GM23338 (cell line): ENCODE results near the gene PIK3C2G. TPM values are rescaled to one million over a fixed set of nuclear protein-coding genes. Genes with fewer than 3 reads are reported as not detected.

ENCODE experiments used
- ATAC-seq: fragments of 200-7000 bp; cut with Tn5 transposase; 3 replicates; pipeline ENCODE4 v1.9.1; 2020
- DNase-seq: peaks from one replicate; pipeline ENCODE4 v3.0.0-alpha.2; 2015; ENCODE audit warnings: low spot score
- H2AFZ ChIP-seq: fragments of 200-600 bp; sonication (generic); 2 replicates; pipeline ENCODE4 v1.8.0; 2016; ENCODE audit warnings: antibody characterized with exemption, mild to moderate bottlenecking, moderate library complexity
- H3F3A ChIP-seq: fragments of 200-600 bp; sonication (generic); replicated peaks from 2 replicates; pipeline ENCODE4 v1.8.0; 2017; ENCODE audit warnings: antibody characterized with exemption, mixed run types, low read depth
- H3K27ac ChIP-seq: fragments of 200-600 bp; sonication (generic); 2 replicates; pipeline ENCODE4 v1.6.1; 2016; ENCODE audit warnings: low read depth
- H3K27me3 ChIP-seq: fragments of 200-600 bp; sonication (generic); 2 replicates; pipeline ENCODE4 v1.8.0; 2016; ENCODE audit warnings: mild to moderate bottlenecking, mixed run types, moderate library complexity; ENCODE audit not compliant: insufficient read depth
- H3K36me3 ChIP-seq: fragments of 200-600 bp; sonication (generic); 2 replicates; pipeline ENCODE4 v1.8.0; 2016; ENCODE audit warnings: mild to moderate bottlenecking; ENCODE audit not compliant: insufficient read depth
- H3K4me1 ChIP-seq: fragments of 200-600 bp; sonication (generic); 2 replicates; pipeline ENCODE4 v1.8.0; 2016; ENCODE audit warnings: mild to moderate bottlenecking, moderate library complexity; ENCODE audit not compliant: insufficient read depth
- H3K4me2 ChIP-seq: fragments of 200-600 bp; sonication (generic); 2 replicates; pipeline ENCODE4 v1.7.1; 2017; ENCODE audit warnings: mixed run types
- H3K4me3 ChIP-seq: fragments of 200-600 bp; sonication (generic); 2 replicates; pipeline ENCODE4 v1.6.1; 2016; ENCODE audit warnings: mixed run types
- H3K79me2 ChIP-seq: fragments of 200-600 bp; sonication (generic); replicated peaks from 2 replicates; pipeline ENCODE4 v1.8.0; 2017; ENCODE audit warnings: mild to moderate bottlenecking; ENCODE audit not compliant: insufficient read depth
- H3K9me2 ChIP-seq: fragments of 200-600 bp; sonication (generic); 2 replicates; pipeline ENCODE4 v1.8.0; 2017; ENCODE audit not compliant: insufficient read depth
- H4K20me1 ChIP-seq: fragments of 200-600 bp; sonication (generic); replicated peaks from 2 replicates; pipeline ENCODE4 v1.8.0; 2017; ENCODE audit warnings: mild to moderate bottlenecking; ENCODE audit not compliant: insufficient read depth
- H3K27ac Mint-ChIP-seq: 2 replicates; pipeline ENCODE4 v1.8.0; 2020; ENCODE audit warnings: inconsistent platforms, mild to moderate bottlenecking, moderate library complexity, mixed read lengths
- H3K27me3 Mint-ChIP-seq: 3 replicates; pipeline ENCODE4 v1.8.0; 2022; ENCODE audit warnings: low read depth, mild to moderate bottlenecking, moderate library complexity, mixed read lengths, inconsistent platforms; ENCODE audit not compliant: insufficient read depth, poor library complexity
- H3K36me3 Mint-ChIP-seq: 3 replicates; pipeline ENCODE4 v1.8.0; 2021; ENCODE audit warnings: low read depth, mild to moderate bottlenecking, inconsistent platforms, moderate library complexity, mixed read lengths
- H3K4me1 Mint-ChIP-seq: 3 replicates; pipeline ENCODE4 v1.8.0; 2020; ENCODE audit warnings: mild to moderate bottlenecking, inconsistent platforms, mixed read lengths
- H3K4me3 Mint-ChIP-seq: 3 replicates; pipeline ENCODE4 v1.8.0; 2021; ENCODE audit warnings: moderate library complexity, mild to moderate bottlenecking, inconsistent platforms, mixed read lengths
- H3K9me3 Mint-ChIP-seq: 3 replicates; pipeline ENCODE4 v1.8.0; 2020; ENCODE audit warnings: moderate library complexity, mild to moderate bottlenecking, inconsistent platforms, mixed read lengths
- CTCF ChIP-seq, 2 experiments: fragments of 200-600 bp in 1 of 2; sonication (generic) in 1 of 2; conservative IDR thresholded peaks; 2 replicates each; pipeline versions ENCODE4 v1.5.1 to v1.6.1; 2016 to 2017; ENCODE audit warnings: antibody characterized with exemption in 2 of 2, low read depth in 2 of 2, mild to moderate bottlenecking in 2 of 2, moderate library complexity in 1 of 2
- ETS1 ChIP-seq: IDR thresholded peaks from 2 replicates; pipeline ENCODE4 v1.6.1; 2016; ENCODE audit warnings: antibody characterized with exemption
- EZH2phosphoT487 ChIP-seq: fragments of 200-600 bp; sonication (generic); IDR thresholded peaks from one replicate; pipeline ENCODE4 v1.8.1; 2018; ENCODE audit warnings: antibody characterized with exemption; ENCODE audit not compliant: unreplicated experiment
- JUNB ChIP-seq: IDR thresholded peaks from one replicate; pipeline ENCODE4 v1.6.1; 2016; ENCODE audit warnings: antibody characterized with exemption; ENCODE audit not compliant: unreplicated experiment
- NANOG ChIP-seq: IDR thresholded peaks from 2 replicates; pipeline ENCODE4 v1.6.1; 2016; ENCODE audit warnings: antibody characterized with exemption, borderline replicate concordance
- REST ChIP-seq: IDR thresholded peaks from one replicate; pipeline ENCODE4 v1.6.1; 2018; ENCODE audit warnings: antibody characterized with exemption; ENCODE audit not compliant: unreplicated experiment
- STAT1 ChIP-seq: IDR thresholded peaks from one replicate; pipeline ENCODE4 v1.6.1; 2016; ENCODE audit warnings: antibody characterized with exemption; ENCODE audit not compliant: unreplicated experiment
- ZNF114 ChIP-seq: fragments of 250-450 bp; sonication (Bioruptor Pico); IDR thresholded peaks from 2 replicates; pipeline ENCODE4 v1.5.0; 2020; ENCODE audit warnings: mild to moderate bottlenecking, moderate library complexity
- ZNF331 ChIP-seq: fragments of 250-450 bp; sonication (Bioruptor Pico); IDR thresholded peaks from 2 replicates; pipeline ENCODE4 v1.5.0; 2020; ENCODE audit warnings: low read depth, mild to moderate bottlenecking, moderate library complexity
- ZNF462 ChIP-seq: fragments of 250-450 bp; sonication (Bioruptor Pico); IDR thresholded peaks from 2 replicates; pipeline ENCODE4 v1.5.0; 2020; ENCODE audit warnings: mild to moderate bottlenecking, moderate library complexity
- polyA plus RNA-seq: library from polyadenylated mRNA; unstranded; fragments of >200 nt; fragmentation: Nextera tagmentation; extraction: Ambion mirVana; gene quantifications from 2 replicates; pipeline ENCODE4 v1.2.1, GENCODE V29; 2016
- total RNA-seq: library from RNA; depleted of rRNA; stranded (reverse); fragments of >200 nt; shearing (Covaris generic); gene quantifications from 2 replicates; pipeline ENCODE4 v1.2.3, GENCODE V29; 2014

Gene PIK3C2G
- total and polyA plus RNA-seq, 2 experiments from 2014 or later = not detected

- H3K4me3 ChIP-seq = no peak overlapping the region
- TF ChIP-seq CTCF (conservative IDR thresholded peaks at IDR 0.05; ENCODE audit: low read depth in 2 of 2) (no peak), JUNB (no peak), REST (no peak), ZNF114 (CRISPR knock-in tag) (no peak), STAT1 (no peak)
- H3F3A ChIP-seq = no peaks in the 10 kb centered on the region
- Mint-ChIP-seq H3K4me1 (no peaks in the 10 kb centered on the region), H3K36me3 (no peaks in the 10 kb centered on the region), H3K27me3 (no peaks in the 10 kb centered on the region), H3K9me3 (no peaks in the 10 kb centered on the region), H3K4me3 (no peak overlapping the region), H3K27ac (no peak overlapping the region)
- ATAC-seq (no peak), DNase-seq (no peak)
- H3K4me1 ChIP-seq = no peaks in the 10 kb centered on the region
- no peak overlapping the region for H3K27ac ChIP-seq
- H3K27me3 ChIP-seq = no peaks in the 10 kb centered on the region
- no peaks in the 10 kb centered on the region for H3K36me3 ChIP-seq
- no peak overlapping the region for H2AFZ ChIP-seq
- H3K4me2 ChIP-seq = no peak overlapping the region
- no peaks in the 10 kb centered on the region for H3K9me2 ChIP-seq
- H3K79me2 ChIP-seq = no peaks in the 10 kb centered on the region
- no peaks in the 10 kb centered on the region for H4K20me1 ChIP-seq
Observed at GRCh38 chr12:18559242-18559641, 297.9 kb downstream of the PIK3C2G start.

GRCh38 chr12:18562531-18562930 lies 301.2 kb downstream of the PIK3C2G start:
- Mint-ChIP-seq H3K4me1 (no peaks in the 10 kb centered on the region), H3K27me3 (no peaks in the 10 kb centered on the region), H3K9me3 (no peaks in the 10 kb centered on the region), H3K36me3 (no peaks in the 10 kb centered on the region), H3K27ac (no peak overlapping the region), H3K4me3 (no peak overlapping the region)
- DNase-seq (no peak), ATAC-seq (no peak)
- Histone ChIP-seq H3K4me2 (no peak overlapping the region), H3F3A (no peaks in the 10 kb centered on the region), H3K9me2 (no peaks in the 10 kb centered on the region), H3K27ac (no peak overlapping the region), H3K4me3 (no peak overlapping the region), H3K79me2 (no peaks in the 10 kb centered on the region), H3K36me3 (no peaks in the 10 kb centered on the region), H3K4me1 (no peaks in the 10 kb centered on the region), H4K20me1 (no peaks in the 10 kb centered on the region), H3K27me3 (no peaks in the 10 kb centered on the region), H2AFZ (no peak overlapping the region)
- TF ChIP-seq EZH2phosphoT487 = no peak
- TF ChIP-seq ETS1 = no peak
- no peak for TF ChIP-seq ZNF331
- no peak for TF ChIP-seq STAT1
- TF ChIP-seq ZNF462 (CRISPR knock-in tag) = no peak
- no peak for TF ChIP-seq NANOG
